AG10803 (cell line): Measurements from ENCODE around the gene DPP6.

Source experiments
- DNase-seq: peaks from one replicate; pipeline ENCODE4 v3.0.0; 2010; ENCODE audit warnings: low read depth
- H3K4me3 ChIP-seq: 2 replicates; pipeline ENCODE4 v1.5.1; 2011; ENCODE audit warnings: mild to moderate bottlenecking, low read length, control low read depth
- CTCF ChIP-seq: conservative IDR thresholded peaks from 2 replicates; pipeline ENCODE4 v1.5.1; 2011; ENCODE audit warnings: mild to moderate bottlenecking, low read length, control low read depth, inconsistent platforms

DPP6 gene

GRCh38 chr7:154680894-154681659 lies 628.9 kb downstream of the DPP6 start:
- TF ChIP-seq CTCF = no peak
- no peak overlapping the region for H3K4me3 ChIP-seq
- no peak for DNase-seq

GRCh38 chr7:154682003-154682402 lies 629.8 kb downstream of the DPP6 start:
- no peak overlapping the region for H3K4me3 ChIP-seq
- DNase-seq = no peak
- no peak for TF ChIP-seq CTCF

GRCh38 chr7:154684666-154685563 lies 632.7 kb downstream of the DPP6 start:
- H3K4me3 ChIP-seq = no peak overlapping the region
- no peak for TF ChIP-seq CTCF
- DNase-seq = no peak

GRCh38 chr7:154685564-154685901 lies 633.3 kb downstream of the DPP6 start:
- no peak overlapping the region for H3K4me3 ChIP-seq
- DNase-seq = no peak
- no peak for TF ChIP-seq CTCF

GRCh38 chr7:154686305-154686704 lies 634.1 kb downstream of the DPP6 start:
- no peak for DNase-seq
- no peak for TF ChIP-seq CTCF
- H3K4me3 ChIP-seq = no peak overlapping the region

- TF ChIP-seq CTCF = no peak
- no peak for DNase-seq
- H3K4me3 ChIP-seq = no peak overlapping the region
These were observed 636.8 kb downstream of the DPP6 start for GRCh38 chr7:154688952-154689351.

- DNase-seq = no peak
- no peak for TF ChIP-seq CTCF
- H3K4me3 ChIP-seq = no peak overlapping the region
These were observed 638.2 kb downstream of the DPP6 start for GRCh38 chr7:154690411-154690810.
